Omental fat pad (tissue), 4 donors: ENCODE data around the gene MTO1. TPM values are rescaled to one million over a fixed set of nuclear protein-coding genes. Genes with fewer than 3 reads are reported as not detected.

ENCODE experiments used
- ATAC-seq: fragments of 150-250 bp; one replicate; pipeline ENCODE4 v1.9.1; 2016; ENCODE audit warnings: mild to moderate bottlenecking, moderate library complexity; ENCODE audit not compliant: low FRiP score
- DNase-seq: peaks from one replicate; pipeline ENCODE4 v3.0.0-alpha.2; 2019; ENCODE audit warnings: low spot score
- small RNA-seq: library from RNA; depleted of rRNA; stranded (forward); fragments of <200 nt; gene quantifications from one replicate; pipeline ENCODE3, GENCODE V24; 2016
- total RNA-seq, 4 donors: library from RNA; depleted of rRNA; stranded (reverse); fragments of >200 nt; gene quantifications; one replicate each; pipeline ENCODE4 v1.1.0, GENCODE V29; 2016
- TF ChIP-seq, protein P1 (sequence below), 3 donors: fragments of 450-650 bp; IDR thresholded peaks; one replicate each; pipeline ENCODE4 v1.5.1; 2016 to 2017; ENCODE audit warnings: antibody characterized with exemption in 3 of 3, mild to moderate bottlenecking in 3 of 3, moderate library complexity in 2 of 3

The MTO1 gene
- total RNA-seq, 4 donors from 2014 or later: 17.7 to 24.7 (median 20.7) TPM

DNA sequence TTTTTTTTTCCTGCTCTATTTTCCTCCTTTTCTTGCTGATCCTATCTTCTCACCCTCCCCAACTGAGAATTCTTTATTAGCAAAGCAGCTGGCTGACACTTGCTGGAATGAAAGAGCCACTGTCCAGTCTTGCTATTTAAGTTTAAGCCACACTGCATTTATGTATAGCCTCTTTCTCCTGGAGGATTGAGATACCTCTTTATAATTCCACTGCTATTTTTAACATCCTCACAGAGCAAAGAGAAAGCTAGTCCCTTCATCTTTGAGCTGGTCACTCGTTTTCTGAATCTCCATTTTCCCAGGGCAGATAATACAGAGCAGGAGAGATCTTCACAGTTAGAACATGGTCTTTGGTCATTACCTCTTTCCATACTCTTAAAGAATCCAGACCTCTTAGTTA is 95.3 kb downstream of the MTO1 start:
- TF ChIP-seq, protein P1, sequence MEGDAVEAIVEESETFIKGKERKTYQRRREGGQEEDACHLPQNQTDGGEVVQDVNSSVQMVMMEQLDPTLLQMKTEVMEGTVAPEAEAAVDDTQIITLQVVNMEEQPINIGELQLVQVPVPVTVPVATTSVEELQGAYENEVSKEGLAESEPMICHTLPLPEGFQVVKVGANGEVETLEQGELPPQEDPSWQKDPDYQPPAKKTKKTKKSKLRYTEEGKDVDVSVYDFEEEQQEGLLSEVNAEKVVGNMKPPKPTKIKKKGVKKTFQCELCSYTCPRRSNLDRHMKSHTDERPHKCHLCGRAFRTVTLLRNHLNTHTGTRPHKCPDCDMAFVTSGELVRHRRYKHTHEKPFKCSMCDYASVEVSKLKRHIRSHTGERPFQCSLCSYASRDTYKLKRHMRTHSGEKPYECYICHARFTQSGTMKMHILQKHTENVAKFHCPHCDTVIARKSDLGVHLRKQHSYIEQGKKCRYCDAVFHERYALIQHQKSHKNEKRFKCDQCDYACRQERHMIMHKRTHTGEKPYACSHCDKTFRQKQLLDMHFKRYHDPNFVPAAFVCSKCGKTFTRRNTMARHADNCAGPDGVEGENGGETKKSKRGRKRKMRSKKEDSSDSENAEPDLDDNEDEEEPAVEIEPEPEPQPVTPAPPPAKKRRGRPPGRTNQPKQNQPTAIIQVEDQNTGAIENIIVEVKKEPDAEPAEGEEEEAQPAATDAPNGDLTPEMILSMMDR (IDR thresholded peaks at IDR 0.05): no peak
- ATAC-seq: no peak
- no peak for DNase-seq

Small RNA genes lying within 50 kb of the gene (small RNA-seq; reads per million reads assigned to genes)
- not detected for gene AL603910.2
- not detected for gene RN7SL827P
- not detected for gene RNU6-975P

Other genes with a start within 250 kb of the MTO1 start
- gene KHDC1L, start 236.2 kb upstream of the MTO1 start, total RNA-seq: not detected
- gene KHDC1, start 198.5 kb upstream of the MTO1 start, total RNA-seq: 1 to 10 TPM in 2 of 4 donors, under 1 TPM in 2; 0.79 to 2.5 (median 1.1) TPM
- gene DPPA5, start 107.5 kb upstream of the MTO1 start, total RNA-seq: not detected
- gene KHDC3L, start 99.1 kb upstream of the MTO1 start, total RNA-seq: not detected
- not detected for gene OOEP, start 91.8 kb upstream of the MTO1 start, total RNA-seq
- gene DDX43, start 66.9 kb upstream of the MTO1 start, total RNA-seq: 10 to 100 TPM in 1 of 4 donors, 1 to 10 TPM in 3; 1.6 to 10.7 (median 1.8) TPM
- 10 to 100 TPM in 1 of 4 donors, 1 to 10 TPM in 3; 3.6 to 11.0 (median 6.5) TPM for gene CGAS, start 9.4 kb upstream of the MTO1 start, total RNA-seq
- gene EEF1A1, start 59.3 kb downstream of the MTO1 start, total RNA-seq: over 10,000 TPM in 3 of 4 donors, 1,000 to 10,000 TPM in 1; 9,027 to 13,209 (median 10,672) TPM
- 10 to 100 TPM; 18.9 to 36.5 (median 28.0) TPM for gene SLC17A5, start 192.3 kb downstream of the MTO1 start, total RNA-seq
- 10 to 100 TPM; 13.4 to 29.3 (median 20.2) TPM for gene CD109, start 234.5 kb downstream of the MTO1 start, total RNA-seq